ENCODE measurements around the gene NDUFA7. TPM values are rescaled to one million over a fixed set of nuclear protein-coding genes. Genes with fewer than 3 reads are reported as not detected.

NDUFA7 gene
- polyA plus RNA-seq, 1 of the 3 experiments (the other 2 are of a cell fraction) = 111 TPM

- peak within 1 kb of the TSS; percentile 48 to 79; a peak in 3 of 4 replicates for H3K27ac ChIP-seq (ENCODE audit: low read depth in 2 of 2, low read length in 1 of 2)
- H3K27me3 ChIP-seq (ENCODE audit: insufficient read depth) = no peaks in the 10 kb centered on the region
- H2AFZ ChIP-seq (ENCODE audit: low read depth) = peak within 1 kb of the TSS; percentile 75; the same call in 1 of the 2 replicates
- whole genome bisulfite sequencing (ENCODE audit: low lambda C conversion rate) = 2% methylated on average over 41 of the region's 81 CpGs
- H3K79me2 ChIP-seq (ENCODE audit: insufficient read depth) = peaks cover 9% of the 10 kb centered on the region; the same call in 1 of the 2 replicates
- ChIA-PET CTCF (interaction anchor here (0.6 to 5.0 kb wide), 9 partner anchors 10 to 1737 kb away, joined by 3 to 51 read pairs (median 6); no protein-coding TSS in a partner anchor), POLR2A (interaction anchor here (1.3 to 1.9 kb wide), 2 partner anchors 12 to 43 kb away, joined by 4 read pairs; partner anchors contain the start of genes NDUFA7 and RPS28)
- peaks cover 21% of the 10 kb centered on the region for H3F3A ChIP-seq (replicated peaks; ENCODE audit: insufficient read depth)
- H3K9ac ChIP-seq = peak within 1 kb of the TSS; percentile 69
- H3K36me3 ChIP-seq (replicated peaks in 1 of 2; ENCODE audit: control insufficient read depth in 1 of 2, insufficient read depth in 2 of 2, low read length in 1 of 2) = peaks cover 0 to 2% of the 10 kb centered on the region in 2 experiments
- peak; percentile 86 for DNase-seq
- TF ChIP-seq USF1 (IDR thresholded peaks at IDR 0.05; ENCODE audit: borderline replicate concordance, low read depth) (no peak), JUND (IDR thresholded peaks at IDR 0.05) (no peak), MAX (IDR thresholded peaks at IDR 0.05; ENCODE audit: low read depth) (peak; percentile 59; the same call in 1 of the 2 replicates), REST (IDR thresholded peaks at IDR 0.05; ENCODE audit: low read depth, low read length) (no peak), CHD2 (IDR thresholded peaks at IDR 0.05; ENCODE audit: low read length, partially characterized antibody) (peak; percentile 41), RAD21 (IDR thresholded peaks at IDR 0.05; ENCODE audit: low read length) (no peak), POLR2AphosphoS5 (IDR thresholded peaks at IDR 0.05; ENCODE audit: low read depth, low read length) (peak; percentile 96), GATA2 (CRISPR knock-in tag; IDR thresholded peaks at IDR 0.05) (no peak), CTCF (IDR thresholded peaks at IDR 0.05) (peak; percentile 47), TCF12 (IDR thresholded peaks at IDR 0.05) (no peak), NFIC (IDR thresholded peaks at IDR 0.05; ENCODE audit: borderline replicate concordance) (no peak), EP300 (IDR thresholded peaks at IDR 0.05; ENCODE audit: borderline replicate concordance in 1 of 2, low read depth in 1 of 2, low read length in 1 of 2) (no peak), ZBTB33 (IDR thresholded peaks at IDR 0.05; ENCODE audit: borderline replicate concordance, low read depth) (no peak), RXRA (IDR thresholded peaks at IDR 0.05; ENCODE audit: borderline replicate concordance, low read depth) (no peak)
- H3K4me3 ChIP-seq (ENCODE audit: low read depth in 2 of 2, low read length in 1 of 2) = peak within 1 kb of the TSS; percentile 53 to 84
- no peaks in the 10 kb centered on the region for H4K20me1 ChIP-seq (ENCODE audit: insufficient read depth)
- no peaks in the 10 kb centered on the region for H3K9me3 ChIP-seq
- peak within 1 kb of the TSS; percentile 97 for H3K4me2 ChIP-seq
- H3K4me1 ChIP-seq (ENCODE audit: control insufficient read depth in 1 of 2, insufficient read depth in 2 of 2, low read depth in 1 of 2, low read length in 1 of 2) = peaks cover 30 to 39% of the 10 kb centered on the region in 2 experiments; a peak in 3 of 4 replicates
- H3K9me2 ChIP-seq = no peaks in the 10 kb centered on the region
These were observed 42.9 kb upstream of the NDUFA7 start, which contains the start of gene ANGPTL4 for GRCh38 chr19:8363803-8364771. Gene ANGPTL4, plus strand, starts transcription at chr19:8364155. Its CDS starts 167 bp downstream, at chr19:8364322.
